Lower leg skin (tissue), 3 donors: ENCODE data around the gene CCDC9B.

ENCODE experiments used
- POLR2A ChIP-seq, 2 donors: fragments of 450-650 bp; IDR thresholded peaks; one replicate each; pipeline ENCODE4 v1.6.1; 2016 to 2017; ENCODE audit warnings: antibody characterized with exemption in 2 of 2, mild to moderate bottlenecking in 1 of 2, moderate library complexity in 1 of 2
- TF ChIP-seq, protein P1 (sequence below), 3 donors: fragments of 450-650 bp; IDR thresholded peaks; one replicate each; pipeline ENCODE4 v1.5.1; 2016; ENCODE audit warnings: antibody characterized with exemption in 3 of 3, mild to moderate bottlenecking in 3 of 3, moderate library complexity in 2 of 3

DNA sequence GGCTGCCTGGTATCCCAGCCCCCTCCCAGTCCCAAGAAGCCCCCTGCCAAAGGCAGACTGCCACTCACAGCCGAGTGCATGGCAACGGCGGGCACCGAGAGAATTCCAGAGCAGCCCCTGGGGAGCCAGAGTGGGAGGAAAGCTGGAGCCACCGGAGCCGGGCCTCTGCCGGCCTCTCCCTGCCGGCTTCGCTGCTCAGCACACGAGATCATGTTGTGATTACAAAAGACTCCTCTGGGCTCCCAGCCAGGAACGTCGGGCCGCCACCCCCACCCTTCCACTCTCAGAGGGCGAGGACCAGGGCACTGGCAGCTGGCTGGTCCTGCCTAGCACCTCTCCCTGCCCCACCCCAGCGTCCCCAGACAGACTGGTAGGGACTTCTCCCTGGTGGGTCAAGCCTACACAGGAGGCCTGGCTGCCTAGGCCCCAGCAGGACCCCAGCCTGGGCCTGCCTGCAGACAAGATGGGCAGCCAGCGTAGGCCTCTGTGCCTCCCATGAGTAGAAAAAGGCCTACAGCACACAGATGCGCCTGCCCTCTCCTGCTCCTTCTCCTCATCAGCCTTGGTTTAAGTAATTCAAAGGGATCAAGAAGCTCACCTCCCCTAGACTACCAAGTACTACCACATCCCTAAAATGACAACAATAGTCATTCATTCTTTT is at the start of gene CCDC9B:
- TF ChIP-seq, protein P1, sequence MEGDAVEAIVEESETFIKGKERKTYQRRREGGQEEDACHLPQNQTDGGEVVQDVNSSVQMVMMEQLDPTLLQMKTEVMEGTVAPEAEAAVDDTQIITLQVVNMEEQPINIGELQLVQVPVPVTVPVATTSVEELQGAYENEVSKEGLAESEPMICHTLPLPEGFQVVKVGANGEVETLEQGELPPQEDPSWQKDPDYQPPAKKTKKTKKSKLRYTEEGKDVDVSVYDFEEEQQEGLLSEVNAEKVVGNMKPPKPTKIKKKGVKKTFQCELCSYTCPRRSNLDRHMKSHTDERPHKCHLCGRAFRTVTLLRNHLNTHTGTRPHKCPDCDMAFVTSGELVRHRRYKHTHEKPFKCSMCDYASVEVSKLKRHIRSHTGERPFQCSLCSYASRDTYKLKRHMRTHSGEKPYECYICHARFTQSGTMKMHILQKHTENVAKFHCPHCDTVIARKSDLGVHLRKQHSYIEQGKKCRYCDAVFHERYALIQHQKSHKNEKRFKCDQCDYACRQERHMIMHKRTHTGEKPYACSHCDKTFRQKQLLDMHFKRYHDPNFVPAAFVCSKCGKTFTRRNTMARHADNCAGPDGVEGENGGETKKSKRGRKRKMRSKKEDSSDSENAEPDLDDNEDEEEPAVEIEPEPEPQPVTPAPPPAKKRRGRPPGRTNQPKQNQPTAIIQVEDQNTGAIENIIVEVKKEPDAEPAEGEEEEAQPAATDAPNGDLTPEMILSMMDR (IDR thresholded peaks at IDR 0.05): no peak
- no peak for TF ChIP-seq POLR2A (IDR thresholded peaks at IDR 0.05)
